HG03457 (cell line): Measurements from ENCODE around the gene TERT.

Experiments used
- ATAC-seq: cut with Tn5 transposase; IDR thresholded peaks from one replicate; pipeline ENCODE4 v1.9.1; 2021; ENCODE audit warnings: moderate number of reproducible peaks; ENCODE audit not compliant: unreplicated experiment

Gene TERT

DNA sequence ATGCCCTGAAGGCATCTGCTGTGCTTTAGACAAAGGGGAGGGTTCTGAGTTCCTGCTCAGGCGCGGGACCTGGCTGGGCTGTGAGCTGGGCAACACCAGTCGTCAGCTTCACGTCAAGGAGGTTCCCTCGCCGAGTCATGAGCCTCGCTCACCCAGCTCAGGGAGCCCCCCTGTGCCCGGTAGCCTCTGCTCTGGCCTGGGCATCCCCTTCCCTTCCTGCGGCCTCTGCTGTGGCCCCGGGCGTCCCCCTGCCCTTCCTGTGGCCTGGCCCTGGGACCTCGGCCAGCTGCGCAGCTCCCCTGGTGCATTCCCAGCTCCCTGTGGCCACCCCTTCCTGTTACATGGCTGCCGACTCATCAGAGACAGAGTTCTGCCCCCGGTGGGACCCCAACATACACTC, 29.8 kb downstream of the TERT start:
- no peak for ATAC-seq

DNA sequence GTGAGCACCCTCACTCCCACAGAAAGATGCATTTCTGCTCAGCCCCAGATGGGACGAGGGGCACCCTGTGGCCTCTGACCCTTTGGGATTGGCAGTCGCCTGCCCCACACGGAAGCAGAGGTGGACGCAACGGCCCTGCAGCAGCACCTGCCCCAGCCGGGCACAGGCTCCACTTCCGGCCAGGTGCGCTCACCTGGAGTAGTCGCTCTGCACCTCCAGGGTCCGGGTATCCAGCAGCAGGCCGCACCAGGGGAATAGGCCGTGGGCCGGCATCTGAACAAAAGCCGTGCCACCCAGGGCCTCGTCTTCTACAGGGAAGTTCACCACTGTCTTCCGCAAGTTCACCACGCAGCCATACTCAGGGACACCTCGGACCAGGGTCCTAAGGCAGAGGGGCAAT, 30.7 kb downstream of the TERT start:
- ATAC-seq: no peak

DNA sequence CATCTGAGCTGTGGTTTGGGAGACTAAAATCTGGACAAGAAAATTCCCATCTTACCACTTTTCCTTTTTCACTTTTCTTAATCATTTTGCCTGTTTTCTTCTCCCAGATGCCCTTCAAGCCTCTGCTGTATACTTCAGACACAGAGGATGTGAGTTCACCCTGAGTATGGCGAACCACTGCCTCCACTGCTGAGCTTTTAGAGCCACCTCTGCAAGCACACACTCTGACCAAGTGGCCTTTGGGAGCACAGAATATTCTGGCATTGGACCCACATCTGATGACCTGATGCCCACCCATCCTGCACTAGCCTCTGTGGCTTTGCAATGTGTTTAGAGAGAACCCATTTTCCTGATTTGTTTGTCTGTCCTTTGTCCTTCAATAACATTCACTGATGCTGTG, 32.5 kb downstream of the TERT start:
- no peak for ATAC-seq

DNA sequence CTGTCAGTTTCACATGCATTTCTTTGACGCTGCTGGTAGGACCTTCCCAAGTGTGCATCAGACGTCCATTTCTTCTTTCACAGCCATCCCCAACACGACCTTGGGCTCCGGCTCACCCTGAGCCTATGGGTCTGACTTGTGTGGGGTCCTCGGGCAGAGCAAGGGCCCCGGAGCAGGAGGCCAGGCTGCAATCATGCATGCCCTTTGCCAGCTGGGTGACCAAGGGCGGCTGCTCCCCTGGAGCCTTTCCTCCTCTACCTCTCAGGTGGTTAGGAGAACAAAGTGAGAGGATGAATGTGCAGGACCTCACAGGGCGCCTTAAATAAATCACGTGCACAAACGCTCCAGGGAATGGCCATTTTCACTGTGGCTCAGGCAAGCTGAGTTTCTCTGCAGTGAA, 33.2 kb downstream of the TERT start:
- no peak for ATAC-seq

DNA sequence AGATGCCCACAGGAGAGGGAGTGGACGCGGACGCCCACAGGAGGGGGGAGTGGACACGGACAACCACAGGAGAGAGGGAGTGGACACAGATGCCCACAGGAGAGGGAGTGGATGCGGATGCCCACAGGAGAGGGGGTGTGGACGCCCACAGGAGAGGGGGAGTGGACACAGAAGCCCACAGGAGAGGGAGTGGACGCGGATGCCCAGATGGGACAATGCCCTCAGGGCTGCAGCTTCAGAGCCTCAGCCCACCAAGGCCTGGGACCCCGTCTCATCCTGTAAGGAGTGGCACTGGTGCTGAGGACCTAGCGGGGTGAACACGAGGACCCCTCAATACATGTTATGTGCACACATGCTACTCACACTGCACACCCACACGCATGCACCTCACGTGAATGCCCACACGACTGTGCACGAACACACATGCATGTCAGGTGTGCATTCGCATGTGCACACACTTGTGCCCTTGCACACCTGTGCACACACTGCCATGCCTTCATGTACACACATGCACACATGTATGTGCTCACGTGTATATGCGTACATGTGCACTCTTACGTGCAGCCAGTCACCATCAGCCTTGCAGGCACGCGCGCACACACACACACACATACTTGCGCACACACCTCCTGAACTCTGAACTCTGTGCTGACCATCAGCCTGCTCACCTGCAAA, 34.9 kb downstream of the TERT start:
- ATAC-seq: no peak

DNA sequence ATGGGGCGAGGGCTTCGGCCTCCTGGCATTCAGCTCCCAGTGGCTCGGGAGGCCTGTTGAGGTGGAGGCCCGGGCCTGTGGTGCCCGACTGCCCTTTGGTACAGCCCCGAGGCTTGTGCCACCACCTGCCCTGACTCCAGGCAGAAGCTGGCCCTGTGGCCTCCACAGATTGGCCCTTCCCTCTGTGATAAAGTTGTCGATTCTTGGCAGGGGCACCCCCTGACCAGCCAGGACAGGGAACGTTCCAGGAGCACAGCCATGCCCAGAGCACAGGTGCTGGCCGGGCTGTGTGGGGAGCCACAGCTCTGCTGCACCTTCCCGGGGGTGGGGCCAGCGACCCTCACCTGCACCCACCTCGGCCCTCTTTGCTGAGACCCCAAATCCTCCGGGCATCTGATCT, 37.0 kb downstream of the TERT start:
- ATAC-seq: no peak

DNA sequence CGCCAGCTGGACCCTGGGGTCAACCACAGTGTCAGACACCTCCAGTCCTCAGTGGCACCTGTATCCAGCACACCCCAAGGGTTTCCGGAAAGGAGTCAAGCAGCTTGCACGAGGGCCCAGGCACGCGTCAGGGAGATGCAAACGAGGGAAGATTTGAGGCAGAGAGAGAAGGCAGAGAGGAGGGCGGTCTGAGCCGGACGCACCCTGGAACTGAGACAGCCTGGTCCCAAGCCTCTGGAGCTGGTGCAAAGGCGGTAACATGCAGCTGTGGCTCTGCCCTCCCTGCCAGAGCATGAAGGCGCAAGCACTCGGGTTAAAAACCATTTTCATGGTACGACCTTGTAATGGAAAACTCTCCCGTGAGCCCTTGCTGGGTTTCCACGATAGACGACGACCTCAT, 37.5 kb downstream of the TERT start:
- ATAC-seq: no peak

DNA sequence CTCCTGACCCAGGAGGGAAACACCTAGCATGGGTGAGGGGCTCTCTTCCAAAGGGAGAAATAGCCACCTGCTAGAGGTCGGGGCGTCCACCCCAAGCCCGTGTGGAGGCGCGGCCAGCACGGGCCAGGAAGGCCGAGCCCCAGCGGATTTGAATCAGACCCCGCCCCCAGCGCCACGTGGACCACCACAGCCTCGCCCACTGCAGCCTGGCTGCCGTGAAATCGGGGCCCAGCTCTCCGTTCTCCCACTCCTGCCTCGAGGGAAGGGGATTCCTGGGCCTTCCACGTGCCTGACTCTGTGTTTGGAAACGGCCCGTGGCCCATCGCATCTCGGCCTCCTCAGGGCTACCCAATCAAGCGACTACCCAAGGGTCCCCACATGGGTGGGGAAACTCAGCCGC, 38.1 kb downstream of the TERT start:
- ATAC-seq: no peak

DNA sequence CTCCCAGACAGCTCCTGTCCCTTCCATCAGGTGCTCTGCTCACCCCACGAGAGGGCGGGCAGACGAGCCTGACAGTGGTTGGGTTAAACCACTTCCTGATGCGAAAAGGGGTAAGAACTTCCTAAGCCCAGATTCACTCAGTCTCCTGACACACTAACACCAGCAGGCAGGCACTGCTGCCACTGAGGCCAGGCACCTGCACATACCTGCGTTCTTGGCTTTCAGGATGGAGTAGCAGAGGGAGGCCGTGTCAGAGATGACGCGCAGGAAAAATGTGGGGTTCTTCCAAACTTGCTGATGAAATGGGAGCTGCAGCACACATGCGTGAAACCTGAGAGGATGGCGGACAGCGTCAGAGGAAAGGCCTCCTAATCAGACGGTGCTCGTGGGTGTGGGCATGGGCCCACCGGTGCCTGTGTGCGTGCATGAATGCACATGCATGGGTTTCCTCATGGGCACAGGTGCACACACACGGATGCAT, 39.7 kb downstream of the TERT start:
- no peak for ATAC-seq

DNA sequence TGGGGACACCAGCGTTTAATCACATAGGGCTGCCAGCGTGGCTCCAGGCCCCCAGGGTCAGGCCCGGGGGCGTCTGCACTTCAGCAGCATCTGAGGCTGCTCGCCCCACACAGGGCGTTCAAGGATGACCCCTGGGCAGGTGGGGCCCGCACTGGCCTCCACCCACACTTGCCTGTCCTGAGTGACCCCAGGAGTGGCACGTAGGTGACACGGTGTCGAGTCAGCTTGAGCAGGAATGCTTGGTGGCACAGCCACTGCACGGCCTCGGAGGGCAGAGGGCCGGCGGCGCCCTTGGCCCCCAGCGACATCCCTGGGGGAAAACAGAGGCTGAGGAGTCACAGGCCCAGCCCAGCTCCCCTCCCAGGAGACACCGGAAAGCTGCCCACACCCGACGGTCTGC, 40.7 kb downstream of the TERT start:
- ATAC-seq: no peak

DNA sequence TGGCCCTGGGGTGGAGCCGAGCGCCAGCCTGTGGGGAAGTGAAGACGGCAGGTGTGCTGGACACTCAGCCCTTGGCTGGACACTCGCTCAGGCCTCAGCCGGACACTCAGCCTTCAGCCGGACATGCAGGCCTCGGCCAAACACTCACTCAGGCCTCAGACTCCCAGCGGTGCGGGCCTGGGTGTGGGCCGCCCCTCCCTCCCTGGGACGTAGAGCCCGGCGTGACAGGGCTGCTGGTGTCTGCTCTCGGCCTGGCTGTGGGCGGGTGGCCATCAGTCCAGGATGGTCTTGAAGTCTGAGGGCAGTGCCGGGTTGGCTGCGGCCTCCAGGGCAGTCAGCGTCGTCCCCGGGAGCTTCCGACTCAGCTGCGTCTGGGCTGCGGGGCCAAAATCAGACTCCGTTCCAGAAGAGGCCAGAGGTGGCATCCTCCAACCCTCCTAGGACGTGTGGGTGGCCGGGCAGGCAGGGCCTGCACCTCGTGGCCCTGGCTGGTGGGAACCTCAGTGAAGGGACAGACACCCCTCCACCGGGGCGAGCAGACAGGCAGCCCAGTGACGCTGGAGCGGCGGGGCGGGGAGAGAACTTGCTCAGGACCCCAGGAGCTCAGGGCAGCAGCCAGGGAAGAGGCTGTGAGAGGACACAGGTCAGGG, 41.3 kb downstream of the TERT start:
- no peak for ATAC-seq

DNA sequence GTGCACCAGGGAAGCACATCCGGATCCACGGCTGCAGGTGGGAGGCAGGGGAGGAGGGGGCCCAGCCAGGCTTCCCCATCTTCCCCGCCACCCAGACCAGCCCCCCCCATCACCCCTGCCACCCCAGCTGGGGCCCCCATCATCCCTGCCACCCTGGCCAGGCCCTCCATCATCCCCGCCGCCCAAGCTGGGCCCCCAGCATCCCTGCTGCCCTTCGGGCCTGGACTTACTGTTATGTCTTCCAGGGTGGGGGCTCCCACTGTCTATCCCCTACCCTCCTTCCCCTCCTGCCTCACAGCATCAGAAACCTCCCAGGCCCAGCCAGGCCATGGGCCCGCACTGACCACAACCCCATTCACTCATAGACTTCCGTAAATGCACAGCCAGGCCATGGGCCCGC, 42.2 kb downstream of the TERT start:
- no peak for ATAC-seq

DNA sequence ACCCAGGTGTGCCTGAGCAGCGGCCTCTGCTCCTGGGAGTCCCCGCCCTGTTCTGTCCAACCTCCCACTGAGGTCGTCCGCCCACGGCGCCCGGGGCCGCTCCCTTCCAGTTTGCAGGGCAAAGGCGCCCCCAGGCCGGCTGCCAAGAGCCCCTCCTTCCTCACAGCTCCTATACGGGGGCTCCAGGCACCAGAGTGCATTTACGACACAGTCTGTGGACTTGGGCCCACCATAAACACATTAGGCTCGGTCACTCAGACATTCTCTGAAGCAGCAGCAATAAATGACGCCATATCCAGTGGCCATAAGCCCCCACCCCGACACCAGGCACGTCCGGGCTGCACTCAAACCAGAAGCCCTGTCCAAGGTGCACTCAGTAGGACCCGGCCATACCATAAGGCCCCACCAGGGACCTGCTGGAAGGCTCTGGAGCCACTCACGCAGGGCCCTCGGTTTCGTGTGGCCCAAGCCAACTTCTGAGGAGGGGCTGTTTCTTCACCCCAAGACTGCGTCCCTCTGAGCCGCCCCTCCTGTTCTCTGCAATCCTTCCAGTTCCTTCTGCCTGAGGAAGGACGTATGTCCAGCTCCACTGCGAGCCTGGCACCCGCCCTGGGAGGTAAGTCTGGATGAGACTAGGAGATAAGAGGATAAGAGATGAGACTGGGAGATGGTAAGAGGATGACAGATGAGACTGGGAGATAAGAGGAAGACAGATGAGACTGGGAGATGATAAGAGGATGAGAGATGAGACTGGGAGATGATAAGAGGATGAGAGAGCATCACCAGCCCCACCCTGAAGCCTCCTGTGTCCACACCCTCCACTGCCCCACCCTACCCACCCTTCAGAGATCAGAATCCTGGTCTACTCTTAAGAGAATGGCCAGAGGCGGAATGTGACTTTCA, 42.9 kb downstream of the TERT start:
- no peak for ATAC-seq

DNA sequence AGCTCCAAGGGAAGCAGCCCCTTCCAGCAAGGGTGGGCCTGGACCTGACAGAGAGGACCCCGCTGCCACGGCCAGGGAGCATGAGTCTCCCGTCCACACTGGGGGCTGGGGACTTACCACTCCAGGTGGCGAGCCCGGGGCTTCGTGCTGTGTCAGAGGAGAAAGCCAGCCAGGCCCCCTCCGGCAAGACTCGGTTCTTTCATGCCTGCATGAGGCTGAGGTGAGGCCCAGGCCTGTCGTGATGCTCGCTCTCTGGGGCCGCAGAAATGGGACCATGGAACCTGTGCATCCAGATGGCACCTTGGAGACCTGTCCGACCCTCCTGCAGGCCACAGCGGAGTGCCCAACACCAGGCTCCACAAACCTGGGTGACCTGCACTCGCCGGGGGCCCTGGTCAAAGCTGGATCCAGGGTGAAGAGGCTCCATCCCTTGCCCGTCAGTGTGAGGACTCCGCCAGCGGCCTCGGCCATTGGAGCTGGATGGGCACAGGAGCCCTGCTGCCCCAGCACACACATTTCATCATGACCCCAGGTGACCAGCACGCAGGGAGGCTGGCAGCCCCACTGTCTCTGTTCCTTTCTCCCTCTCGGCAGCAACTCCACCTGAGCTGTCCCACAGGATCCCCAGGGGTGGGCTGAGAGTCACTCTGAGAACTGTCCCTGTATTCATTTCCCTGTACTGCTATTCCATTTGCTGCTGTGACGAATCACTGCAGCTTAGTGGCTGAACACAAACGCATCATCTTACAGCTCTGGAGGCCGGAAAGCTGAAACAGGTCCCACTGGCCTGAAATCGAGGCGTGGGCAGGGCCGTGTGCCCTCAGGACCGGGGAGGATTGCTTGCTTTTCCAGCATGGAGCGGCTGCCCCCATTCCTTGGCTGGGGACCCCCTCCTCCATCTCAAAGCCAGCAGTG, 45.2 kb downstream of the TERT start:
- no peak for ATAC-seq

DNA sequence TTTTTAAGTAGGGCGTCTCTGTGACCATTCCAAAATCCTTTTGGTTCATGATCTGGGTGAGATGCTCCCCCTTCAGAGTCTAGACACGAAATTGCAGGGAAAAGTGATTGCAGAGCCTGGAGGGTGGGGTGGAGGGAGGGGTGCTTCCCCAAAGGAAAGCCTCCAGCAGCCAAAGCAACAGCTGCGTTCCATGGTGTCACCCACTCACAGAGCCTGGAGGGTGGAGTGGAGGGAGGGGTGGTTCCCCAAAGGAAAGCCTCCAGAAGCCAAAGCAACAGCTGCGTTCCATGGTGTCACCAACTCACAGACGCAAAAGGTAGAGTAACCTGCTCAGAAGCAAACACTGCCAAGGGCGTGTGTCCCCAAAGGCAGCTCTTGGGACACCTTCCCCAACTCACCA, 47.1 kb downstream of the TERT start:
- ATAC-seq: no peak

DNA sequence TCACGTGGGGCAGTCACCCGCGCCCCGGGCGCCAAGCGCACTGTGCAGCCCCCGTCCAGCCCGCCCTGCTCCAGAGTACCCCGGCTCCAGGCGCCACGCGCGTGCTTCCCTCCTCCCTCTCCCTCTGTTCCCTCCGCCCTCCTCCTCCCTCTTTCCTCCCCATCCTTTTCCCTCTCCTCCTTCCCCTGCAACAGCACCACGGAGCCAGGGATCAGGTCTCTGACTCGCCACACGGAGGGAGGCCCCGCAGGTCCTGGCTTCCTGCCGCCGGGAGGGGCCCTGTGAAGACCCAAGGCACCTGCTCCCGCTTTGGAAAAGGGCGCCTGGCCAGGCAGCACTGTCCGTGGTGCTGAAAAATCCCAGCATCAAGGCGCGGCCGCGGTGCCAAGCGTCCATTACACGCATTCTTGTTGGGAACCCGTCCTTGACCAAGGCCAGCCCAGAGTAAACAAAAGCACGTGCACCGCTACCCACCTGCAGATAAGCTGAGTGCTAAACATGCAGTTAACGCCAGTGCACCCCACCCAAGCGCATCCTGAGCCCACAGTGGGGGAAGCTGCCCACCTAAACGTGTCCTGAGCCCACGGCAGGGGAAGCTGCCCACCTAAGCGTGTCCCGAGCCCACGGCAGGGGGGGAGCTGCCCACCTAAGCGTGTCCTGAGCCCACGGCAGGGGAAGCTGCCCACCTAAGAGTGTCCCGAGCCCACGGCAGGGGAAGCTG, 48.0 kb downstream of the TERT start:
- no peak for ATAC-seq

DNA sequence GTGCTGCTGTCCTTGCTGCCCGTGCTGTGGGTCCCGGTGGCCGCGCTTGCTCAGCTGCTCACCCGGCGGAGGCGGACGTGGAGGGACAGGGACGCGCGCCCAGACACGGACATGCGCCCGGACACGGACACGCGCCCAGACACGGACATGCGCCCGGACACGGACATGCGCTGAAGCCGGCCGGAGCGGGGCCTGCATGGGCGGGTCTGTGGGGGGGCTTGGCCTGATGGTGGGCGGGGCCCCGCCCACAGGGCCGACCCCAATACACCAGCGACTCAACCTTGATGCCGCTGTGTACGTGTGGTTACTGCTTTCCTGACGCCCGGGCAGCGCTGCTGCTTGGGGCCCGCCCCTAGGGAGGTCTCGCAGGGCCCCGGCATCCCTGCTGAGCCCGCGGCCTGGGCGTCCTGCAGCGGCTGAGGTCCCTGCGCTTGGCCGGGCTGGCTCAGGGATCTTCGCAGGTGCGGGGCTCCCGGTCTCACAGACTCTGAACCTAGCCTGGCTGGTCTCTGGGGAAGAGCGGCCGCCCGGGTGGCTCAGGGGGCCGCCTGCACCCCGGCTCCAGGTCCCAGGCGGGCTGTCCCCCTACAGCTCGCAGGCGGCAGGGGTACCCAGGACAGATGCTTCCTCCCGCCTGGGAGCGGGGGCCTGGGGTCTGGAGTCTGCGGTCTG, 48.8 kb downstream of the TERT start:
- no peak for ATAC-seq

DNA sequence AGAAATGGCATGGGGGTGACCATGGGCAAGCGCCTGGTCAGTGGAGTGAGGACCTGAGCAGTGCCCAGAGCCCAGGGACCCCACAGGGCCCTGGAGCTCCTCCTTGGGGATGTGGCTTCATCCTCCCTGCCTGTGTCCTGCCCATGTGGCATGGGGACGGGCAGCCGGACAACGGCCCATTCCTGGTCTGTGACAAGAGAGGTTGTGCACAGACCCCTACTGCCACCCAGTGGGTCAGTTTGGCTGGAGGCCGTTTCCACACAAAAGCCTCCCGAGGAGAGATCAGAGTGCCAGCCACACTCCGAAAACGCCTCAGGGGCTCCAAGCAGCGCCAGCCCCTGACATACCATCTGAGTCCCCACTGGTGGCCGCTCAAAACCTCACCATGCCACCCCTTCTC, 49.9 kb downstream of the TERT start:
- ATAC-seq: no peak

DNA sequence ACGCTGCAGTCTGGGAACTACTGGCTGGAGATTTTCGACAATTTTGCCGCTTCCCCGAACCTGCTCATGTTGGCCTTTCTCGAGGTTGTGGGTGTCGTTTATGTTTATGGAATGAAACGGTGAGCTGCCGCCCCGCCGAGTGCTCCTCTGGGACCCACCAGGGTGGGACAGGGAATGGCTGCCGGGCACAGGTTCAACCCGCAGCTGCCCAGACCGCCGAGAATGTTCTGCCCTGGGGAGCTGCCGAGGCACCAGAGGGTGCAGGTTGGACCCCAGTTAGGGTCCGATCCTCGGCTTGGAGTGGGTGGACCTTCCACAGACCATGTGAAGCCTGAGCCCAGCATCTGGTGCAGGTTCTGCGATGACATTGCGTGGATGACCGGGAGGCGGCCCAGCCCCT, 50.6 kb downstream of the TERT start:
- no peak for ATAC-seq
